Measurements from ENCODE around the gene CWC25. TPM values are rescaled to one million over a fixed set of nuclear protein-coding genes. Genes with fewer than 3 reads are reported as not detected.

CWC25 gene
- total and polyA plus RNA-seq, 9 of the 15 experiments (the other 6 are each of a cell fraction or from before 2014, with no cell fraction given) = 16.5 to 27.4 (median 23.0) TPM

DNA sequence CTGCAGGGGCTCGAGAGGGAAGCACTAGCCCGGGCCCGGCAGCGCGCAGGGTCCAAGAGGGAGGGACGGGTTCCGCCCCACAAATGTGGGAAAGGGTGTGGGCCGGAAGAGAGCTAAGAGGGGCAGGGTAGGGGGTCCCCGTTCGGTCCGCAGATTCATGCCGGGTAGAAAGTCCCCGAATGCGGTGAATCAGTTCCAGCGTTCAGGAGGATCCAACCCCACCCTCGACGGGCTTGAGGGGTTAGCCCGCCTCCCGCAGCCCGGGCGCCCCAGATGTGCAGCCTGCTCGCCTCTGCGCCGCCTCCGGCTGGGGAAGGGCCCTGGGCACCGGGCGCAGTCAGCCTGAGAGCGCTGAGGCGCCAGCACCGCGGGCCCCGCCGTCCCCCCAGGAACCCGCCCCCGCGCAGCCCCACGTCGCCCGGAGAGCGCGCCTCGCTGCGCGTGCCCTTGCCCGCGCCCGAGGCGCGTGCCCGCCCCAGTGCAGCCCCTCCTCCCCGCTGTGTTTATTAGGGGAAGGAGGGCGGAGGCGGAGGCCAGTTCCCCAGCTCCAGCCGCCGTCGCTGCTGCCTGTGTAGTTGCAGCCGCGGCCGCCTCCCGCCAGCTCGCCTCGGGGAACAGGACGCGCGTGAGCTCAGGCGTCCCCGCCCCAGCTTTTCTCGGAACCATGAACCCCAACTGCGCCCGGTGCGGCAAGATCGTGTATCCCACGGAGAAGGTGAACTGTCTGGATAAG lies 44.6 kb upstream of the CWC25 start, which contains the start of gene LASP1 (continued):
- TF ChIP-seq, protein P1, sequence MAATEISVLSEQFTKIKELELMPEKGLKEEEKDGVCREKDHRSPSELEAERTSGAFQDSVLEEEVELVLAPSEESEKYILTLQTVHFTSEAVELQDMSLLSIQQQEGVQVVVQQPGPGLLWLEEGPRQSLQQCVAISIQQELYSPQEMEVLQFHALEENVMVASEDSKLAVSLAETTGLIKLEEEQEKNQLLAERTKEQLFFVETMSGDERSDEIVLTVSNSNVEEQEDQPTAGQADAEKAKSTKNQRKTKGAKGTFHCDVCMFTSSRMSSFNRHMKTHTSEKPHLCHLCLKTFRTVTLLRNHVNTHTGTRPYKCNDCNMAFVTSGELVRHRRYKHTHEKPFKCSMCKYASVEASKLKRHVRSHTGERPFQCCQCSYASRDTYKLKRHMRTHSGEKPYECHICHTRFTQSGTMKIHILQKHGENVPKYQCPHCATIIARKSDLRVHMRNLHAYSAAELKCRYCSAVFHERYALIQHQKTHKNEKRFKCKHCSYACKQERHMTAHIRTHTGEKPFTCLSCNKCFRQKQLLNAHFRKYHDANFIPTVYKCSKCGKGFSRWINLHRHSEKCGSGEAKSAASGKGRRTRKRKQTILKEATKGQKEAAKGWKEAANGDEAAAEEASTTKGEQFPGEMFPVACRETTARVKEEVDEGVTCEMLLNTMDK (IDR thresholded peaks at IDR 0.05; ENCODE audit: borderline replicate concordance, insufficient read depth, low read depth, low read length, poor library complexity, severe bottlenecking) = no peak
- TF ChIP-seq CXXC5 (CRISPR knock-in tag; IDR thresholded peaks at IDR 0.05) (peak; percentile 75), SPI1 (IDR thresholded peaks at IDR 0.05; ENCODE audit: borderline replicate concordance, low read depth, low read length) (peak; percentile 56; the same call in 1 of the 2 replicates), ASH1L (IDR thresholded peaks at IDR 0.05; ENCODE audit: borderline replicate concordance, low read depth, partially characterized antibody) (no peak), RHOXF2B (CRISPR knock-in tag; conservative IDR thresholded peaks at IDR 0.05) (no peak), KLF6 (CRISPR knock-in tag; IDR thresholded peaks at IDR 0.05; ENCODE audit: borderline replicate concordance) (no peak), MAFF (IDR thresholded peaks at IDR 0.05; ENCODE audit: low read length) (no peak), BHLHE40 (IDR thresholded peaks at IDR 0.05; ENCODE audit: low read length) (peak; percentile 37; the same call in 1 of the 2 replicates), ZNF384 (IDR thresholded peaks at IDR 0.05; ENCODE audit: low read depth, low read length) (no peak), HSF4 (CRISPR knock-in tag; IDR thresholded peaks at IDR 0.05; ENCODE audit: borderline replicate concordance) (no peak), TBL1XR1 (IDR thresholded peaks at IDR 0.05; ENCODE audit: low read length in 2 of 2) (no peak), ZNF175 (CRISPR knock-in tag; IDR thresholded peaks at IDR 0.05; ENCODE audit: low read depth) (peak; percentile 91), POLR2A (conservative IDR thresholded peaks at IDR 0.05) (peak; percentile 93), ZNF76 (CRISPR knock-in tag; IDR thresholded peaks at IDR 0.05; ENCODE audit: borderline replicate concordance) (0 out of 2 replicates have a peak, but pooled peaks have one; percentile 29), ZNF41 (CRISPR knock-in tag; conservative IDR thresholded peaks at IDR 0.05) (0 out of 2 replicates have a peak, but pooled peaks have one; percentile 17)
- TF ChIP-seq, protein P2, sequence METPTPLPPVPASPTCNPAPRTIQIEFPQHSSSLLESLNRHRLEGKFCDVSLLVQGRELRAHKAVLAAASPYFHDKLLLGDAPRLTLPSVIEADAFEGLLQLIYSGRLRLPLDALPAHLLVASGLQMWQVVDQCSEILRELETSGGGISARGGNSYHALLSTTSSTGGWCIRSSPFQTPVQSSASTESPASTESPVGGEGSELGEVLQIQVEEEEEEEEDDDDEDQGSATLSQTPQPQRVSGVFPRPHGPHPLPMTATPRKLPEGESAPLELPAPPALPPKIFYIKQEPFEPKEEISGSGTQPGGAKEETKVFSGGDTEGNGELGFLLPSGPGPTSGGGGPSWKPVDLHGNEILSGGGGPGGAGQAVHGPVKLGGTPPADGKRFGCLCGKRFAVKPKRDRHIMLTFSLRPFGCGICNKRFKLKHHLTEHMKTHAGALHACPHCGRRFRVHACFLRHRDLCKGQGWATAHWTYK (CRISPR knock-in tag; IDR thresholded peaks at IDR 0.05) = no peak
- TF ChIP-seq, protein P3, sequence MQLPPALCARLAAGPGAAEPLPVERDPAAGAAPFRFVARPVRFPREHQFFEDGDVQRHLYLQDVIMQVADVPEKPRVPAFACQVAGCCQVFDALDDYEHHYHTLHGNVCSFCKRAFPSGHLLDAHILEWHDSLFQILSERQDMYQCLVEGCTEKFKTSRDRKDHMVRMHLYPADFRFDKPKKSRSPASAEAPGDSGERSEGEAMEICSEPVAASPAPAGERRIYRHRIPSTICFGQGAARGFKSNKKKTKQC (CRISPR knock-in tag; IDR thresholded peaks at IDR 0.05) = no peak; the same call in 1 of the 2 replicates
- TF ChIP-seq, protein P4, sequence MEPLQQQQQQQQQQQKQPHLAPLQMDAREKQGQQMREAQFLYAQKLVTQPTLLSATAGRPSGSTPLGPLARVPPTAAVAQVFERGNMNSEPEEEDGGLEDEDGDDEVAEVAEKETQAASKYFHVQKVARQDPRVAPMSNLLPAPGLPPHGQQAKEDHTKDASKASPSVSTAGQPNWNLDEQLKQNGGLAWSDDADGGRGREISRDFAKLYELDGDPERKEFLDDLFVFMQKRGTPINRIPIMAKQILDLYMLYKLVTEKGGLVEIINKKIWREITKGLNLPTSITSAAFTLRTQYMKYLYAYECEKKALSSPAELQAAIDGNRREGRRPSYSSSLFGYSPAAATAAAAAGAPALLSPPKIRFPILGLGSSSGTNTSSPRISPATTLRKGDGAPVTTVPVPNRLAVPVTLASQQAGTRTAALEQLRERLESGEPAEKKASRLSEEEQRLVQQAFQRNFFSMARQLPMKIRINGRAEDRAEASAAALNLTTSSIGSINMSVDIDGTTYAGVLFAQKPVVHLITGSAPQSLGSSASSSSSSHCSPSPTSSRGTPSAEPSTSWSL (CRISPR knock-in tag; IDR thresholded peaks at IDR 0.05; ENCODE audit: borderline replicate concordance) = no peak
- TF ChIP-seq, protein P5, sequence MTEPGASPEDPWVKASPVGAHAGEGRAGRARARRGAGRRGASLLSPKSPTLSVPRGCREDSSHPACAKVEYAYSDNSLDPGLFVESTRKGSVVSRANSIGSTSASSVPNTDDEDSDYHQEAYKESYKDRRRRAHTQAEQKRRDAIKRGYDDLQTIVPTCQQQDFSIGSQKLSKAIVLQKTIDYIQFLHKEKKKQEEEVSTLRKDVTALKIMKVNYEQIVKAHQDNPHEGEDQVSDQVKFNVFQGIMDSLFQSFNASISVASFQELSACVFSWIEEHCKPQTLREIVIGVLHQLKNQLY (CRISPR knock-in tag; conservative IDR thresholded peaks at IDR 0.05) = 0 out of 4 replicates have a peak, but pooled peaks have one; percentile 43 to 47
- TF ChIP-seq, protein P6, sequence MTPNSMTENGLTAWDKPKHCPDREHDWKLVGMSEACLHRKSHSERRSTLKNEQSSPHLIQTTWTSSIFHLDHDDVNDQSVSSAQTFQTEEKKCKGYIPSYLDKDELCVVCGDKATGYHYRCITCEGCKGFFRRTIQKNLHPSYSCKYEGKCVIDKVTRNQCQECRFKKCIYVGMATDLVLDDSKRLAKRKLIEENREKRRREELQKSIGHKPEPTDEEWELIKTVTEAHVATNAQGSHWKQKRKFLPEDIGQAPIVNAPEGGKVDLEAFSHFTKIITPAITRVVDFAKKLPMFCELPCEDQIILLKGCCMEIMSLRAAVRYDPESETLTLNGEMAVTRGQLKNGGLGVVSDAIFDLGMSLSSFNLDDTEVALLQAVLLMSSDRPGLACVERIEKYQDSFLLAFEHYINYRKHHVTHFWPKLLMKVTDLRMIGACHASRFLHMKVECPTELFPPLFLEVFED (CRISPR knock-in tag; conservative IDR thresholded peaks at IDR 0.05) = no peak

Measured in K562 (cell line).